Lower leg skin (tissue), 3 donors: Measurements from ENCODE around the gene NR4A2.

Experiments
- POLR2A ChIP-seq, 2 donors: fragments of 450-650 bp; IDR thresholded peaks; one replicate each; pipeline ENCODE4 v1.6.1; 2016 to 2017; ENCODE audit warnings: antibody characterized with exemption in 2 of 2, mild to moderate bottlenecking in 1 of 2, moderate library complexity in 1 of 2
- TF ChIP-seq, protein P1 (sequence below), 3 donors: fragments of 450-650 bp; IDR thresholded peaks; one replicate each; pipeline ENCODE4 v1.5.1; 2016; ENCODE audit warnings: antibody characterized with exemption in 3 of 3, mild to moderate bottlenecking in 3 of 3, moderate library complexity in 2 of 3

DNA sequence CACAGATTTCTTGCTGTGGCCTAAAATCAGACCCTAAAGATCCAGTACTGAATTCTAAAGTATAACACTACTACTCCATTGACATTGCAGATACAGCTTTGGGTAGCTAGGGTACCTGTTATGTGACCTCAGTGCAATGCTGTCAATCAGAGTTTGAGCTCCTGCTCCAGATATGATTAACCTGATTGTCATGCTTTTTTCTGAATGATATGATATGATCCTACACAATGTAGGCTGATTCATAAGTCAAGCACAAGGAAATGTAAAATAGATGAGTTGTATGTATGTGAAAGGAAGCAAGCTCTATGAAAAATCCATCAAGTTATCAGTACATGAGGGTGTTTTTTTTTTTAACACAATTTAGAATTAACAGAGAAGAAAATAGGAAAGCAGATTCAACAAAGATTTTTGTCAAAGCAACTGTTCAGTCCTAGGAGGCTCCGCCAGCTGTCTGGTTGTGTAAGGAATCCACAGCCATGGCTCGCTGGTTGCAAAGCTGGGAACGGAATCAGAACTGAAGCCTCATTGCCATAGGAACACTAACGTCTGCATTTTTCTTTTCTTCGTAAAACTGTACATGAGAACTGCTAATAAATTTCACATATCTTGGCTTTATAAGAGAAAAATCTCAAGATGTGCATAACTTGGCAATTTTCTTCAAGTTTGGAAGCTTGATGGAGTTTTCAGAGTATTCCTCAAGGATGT is 52.9 kb downstream of the NR4A2 start:
- TF ChIP-seq, protein P1, sequence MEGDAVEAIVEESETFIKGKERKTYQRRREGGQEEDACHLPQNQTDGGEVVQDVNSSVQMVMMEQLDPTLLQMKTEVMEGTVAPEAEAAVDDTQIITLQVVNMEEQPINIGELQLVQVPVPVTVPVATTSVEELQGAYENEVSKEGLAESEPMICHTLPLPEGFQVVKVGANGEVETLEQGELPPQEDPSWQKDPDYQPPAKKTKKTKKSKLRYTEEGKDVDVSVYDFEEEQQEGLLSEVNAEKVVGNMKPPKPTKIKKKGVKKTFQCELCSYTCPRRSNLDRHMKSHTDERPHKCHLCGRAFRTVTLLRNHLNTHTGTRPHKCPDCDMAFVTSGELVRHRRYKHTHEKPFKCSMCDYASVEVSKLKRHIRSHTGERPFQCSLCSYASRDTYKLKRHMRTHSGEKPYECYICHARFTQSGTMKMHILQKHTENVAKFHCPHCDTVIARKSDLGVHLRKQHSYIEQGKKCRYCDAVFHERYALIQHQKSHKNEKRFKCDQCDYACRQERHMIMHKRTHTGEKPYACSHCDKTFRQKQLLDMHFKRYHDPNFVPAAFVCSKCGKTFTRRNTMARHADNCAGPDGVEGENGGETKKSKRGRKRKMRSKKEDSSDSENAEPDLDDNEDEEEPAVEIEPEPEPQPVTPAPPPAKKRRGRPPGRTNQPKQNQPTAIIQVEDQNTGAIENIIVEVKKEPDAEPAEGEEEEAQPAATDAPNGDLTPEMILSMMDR (IDR thresholded peaks at IDR 0.05) = no peak
- no peak for TF ChIP-seq POLR2A (IDR thresholded peaks at IDR 0.05)
